Measurements from ENCODE around the gene LDLR. TPM values are rescaled to one million over a fixed set of nuclear protein-coding genes. Genes with fewer than 3 reads are reported as not detected.
"Not testable (repeated sequence)": the region's sequence is repeated elsewhere in the genome, so short reads cannot be mapped to it uniquely, and the experiment has no call there.

Gene LDLR
- total RNA-seq, 1 donor from 2014 or later = 109 TPM

GRCh38 chr19:11102944-11103343 lies 13.7 kb downstream of the LDLR start:
- intact Hi-C loops (cut with micrococcal nuclease) = no loop called here

GRCh38 chr19:11103667-11104066 lies 14.4 kb downstream of the LDLR start:
- intact Hi-C loops (cut with micrococcal nuclease) = not testable (repeated sequence)

GRCh38 chr19:11105014-11105636 lies 15.9 kb downstream of the LDLR start:
- intact Hi-C loops (cut with micrococcal nuclease) = no loop called here

GRCh38 chr19:11106477-11106876 lies 17.2 kb downstream of the LDLR start:
- intact Hi-C loops (cut with micrococcal nuclease) = no loop called here

DNA sequence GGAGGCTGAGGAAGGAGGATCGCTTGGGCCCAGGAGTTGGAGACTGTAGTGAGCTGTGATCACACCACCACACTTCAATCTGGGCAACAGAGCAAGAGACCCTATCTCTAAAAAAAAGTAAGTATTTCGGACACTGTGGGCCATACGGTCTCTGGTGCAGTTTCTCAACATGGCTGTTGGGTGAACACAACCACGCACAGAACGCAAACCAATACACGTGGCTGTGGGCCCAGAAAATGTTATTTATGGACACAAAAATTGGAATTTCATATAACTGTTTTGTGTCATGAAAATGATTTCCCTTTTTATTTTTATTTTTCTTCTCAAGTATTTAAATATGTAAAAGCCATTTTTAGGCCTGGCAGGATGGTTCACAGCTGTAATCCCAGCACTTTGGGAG lies 19.5 kb downstream of the LDLR start:
- intact Hi-C loops (cut with micrococcal nuclease) = no loop called here

GRCh38 chr19:11111117-11111770 lies 22.0 kb downstream of the LDLR start:
- intact Hi-C loops (cut with micrococcal nuclease) = no loop called here

DNA sequence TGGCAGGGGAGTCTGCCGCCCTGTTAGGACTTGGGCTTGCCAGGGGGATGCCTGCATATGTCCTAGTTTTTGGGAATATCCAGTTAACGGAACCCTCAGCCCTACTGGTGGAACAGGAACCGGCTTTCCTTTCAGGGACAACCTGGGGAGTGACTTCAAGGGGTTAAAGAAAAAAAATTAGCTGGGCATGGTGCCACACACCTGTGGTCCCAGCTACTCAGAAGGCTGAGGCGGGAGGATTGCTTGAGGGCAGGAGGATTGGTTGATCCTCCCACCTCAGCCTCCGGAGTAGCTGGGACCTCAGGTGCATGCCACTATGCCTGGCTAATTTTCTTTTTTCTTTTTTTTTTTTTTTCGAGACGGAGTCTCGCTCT lies 22.5 kb downstream of the LDLR start:
- intact Hi-C loops (cut with micrococcal nuclease) = no loop called here

DNA sequence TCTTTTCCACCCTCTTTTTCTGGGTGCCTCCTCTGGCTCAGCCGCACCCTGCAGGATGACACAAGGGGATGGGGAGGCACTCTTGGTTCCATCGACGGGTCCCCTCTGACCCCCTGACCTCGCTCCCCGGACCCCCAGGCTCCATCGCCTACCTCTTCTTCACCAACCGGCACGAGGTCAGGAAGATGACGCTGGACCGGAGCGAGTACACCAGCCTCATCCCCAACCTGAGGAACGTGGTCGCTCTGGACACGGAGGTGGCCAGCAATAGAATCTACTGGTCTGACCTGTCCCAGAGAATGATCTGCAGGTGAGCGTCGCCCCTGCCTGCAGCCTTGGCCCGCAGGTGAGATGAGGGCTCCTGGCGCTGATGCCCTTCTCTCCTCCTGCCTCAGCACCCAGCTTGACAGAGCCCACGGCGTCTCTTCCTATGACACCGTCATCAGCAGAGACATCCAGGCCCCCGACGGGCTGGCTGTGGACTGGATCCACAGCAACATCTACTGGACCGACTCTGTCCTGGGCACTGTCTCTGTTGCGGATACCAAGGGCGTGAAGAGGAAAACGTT lies 24.0 kb downstream of the LDLR start:
- intact Hi-C loops (cut with micrococcal nuclease) = no loop called here

DNA sequence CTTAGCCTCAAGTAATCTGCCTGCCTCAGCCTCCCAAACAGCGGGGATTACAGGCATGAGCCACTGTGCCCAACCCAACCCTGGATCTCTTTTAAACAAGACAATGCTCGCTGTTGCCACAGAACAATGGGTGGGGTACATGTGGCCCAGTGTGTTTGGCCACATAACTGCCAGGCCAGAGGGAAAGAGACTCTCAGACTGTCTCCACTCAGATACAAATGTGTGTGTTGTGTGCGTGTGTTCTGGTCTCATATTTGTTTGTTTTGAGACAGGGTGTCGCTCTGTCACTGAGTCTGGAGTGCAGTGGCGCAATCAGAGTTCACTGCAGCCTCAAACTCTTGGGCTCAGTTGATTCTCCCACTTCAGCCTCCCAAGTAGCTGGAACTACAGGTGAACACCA lies 25.8 kb downstream of the LDLR start:
- intact Hi-C loops (cut with micrococcal nuclease) = no loop called here

GRCh38 chr19:11115895-11116446 lies 26.7 kb downstream of the LDLR start:
- intact Hi-C loops (cut with micrococcal nuclease) = no loop called here

- intact Hi-C loops (cut with micrococcal nuclease) = no loop called here
Measured at GRCh38 chr19:11116507-11116906, 27.2 kb downstream of the LDLR start.

DNA sequence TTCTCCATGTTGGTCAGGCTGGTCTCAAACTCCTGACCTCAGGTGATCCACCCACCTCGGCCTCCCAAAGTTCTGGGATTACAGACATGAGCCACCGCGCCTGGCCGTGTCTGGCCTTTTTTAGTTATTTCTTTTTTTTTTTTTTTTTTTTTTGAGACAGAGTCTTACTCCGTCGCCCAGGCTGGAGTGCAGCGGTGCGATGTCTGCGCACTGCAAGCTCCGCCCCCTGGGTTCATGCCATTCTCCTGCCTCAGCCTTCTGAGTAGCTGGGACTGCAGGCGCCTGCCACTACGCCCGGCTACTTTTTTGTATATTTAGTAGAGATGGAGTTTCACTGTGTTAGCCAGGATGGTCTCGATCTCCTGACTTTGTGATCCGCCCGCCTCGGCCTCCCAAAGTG lies 32.7 kb downstream of the LDLR start:
- intact Hi-C loops (cut with micrococcal nuclease) = not testable (repeated sequence)

GRCh38 chr19:11123114-11123513 lies 33.9 kb downstream of the LDLR start:
- intact Hi-C loops (cut with micrococcal nuclease) = no loop called here

DNA sequence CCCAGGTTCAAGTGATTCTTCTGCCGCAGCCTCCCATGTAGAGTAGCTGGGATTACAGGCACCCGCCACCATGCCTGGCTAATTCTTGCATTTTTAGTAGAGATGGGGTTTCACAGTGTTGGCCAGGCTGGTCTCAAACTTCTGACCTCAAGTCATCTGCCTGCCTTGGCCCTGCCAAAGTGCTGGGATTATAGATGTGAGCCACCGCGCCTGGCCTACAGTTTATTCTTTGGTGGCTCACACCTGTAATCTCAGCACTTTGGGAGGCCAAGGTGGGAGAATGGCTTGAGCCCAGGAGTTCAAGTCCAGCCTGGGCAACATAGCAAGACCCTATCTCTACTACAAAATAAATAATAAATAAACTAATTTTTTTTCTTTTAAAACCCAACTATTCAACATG lies 34.9 kb downstream of the LDLR start:
- intact Hi-C loops (cut with micrococcal nuclease) = not testable (repeated sequence)

GRCh38 chr19:11125994-11126685 lies 36.9 kb downstream of the LDLR start:
- intact Hi-C loops (cut with micrococcal nuclease) = loop anchor here (2.0 kb wide), 1 partner anchor 73 kb away; no protein-coding TSS in a partner anchor

- intact Hi-C loops (cut with micrococcal nuclease) = loop anchor here (2.0 kb wide), 1 partner anchor 71 kb away; no protein-coding TSS in a partner anchor
Measured at GRCh38 chr19:11127905-11128304, 38.6 kb downstream of the LDLR start.

GRCh38 chr19:11130824-11131455 lies 41.7 kb downstream of the LDLR start:
- intact Hi-C loops (cut with micrococcal nuclease) = loop anchor here (2.0 kb wide), 1 partner anchor 94 kb away; no protein-coding TSS in a partner anchor

GRCh38 chr19:11131471-11131870 lies 42.2 kb downstream of the LDLR start:
- intact Hi-C loops (cut with micrococcal nuclease) = loop anchor here (2.0 kb wide), 1 partner anchor 95 kb away; no protein-coding TSS in a partner anchor

DNA sequence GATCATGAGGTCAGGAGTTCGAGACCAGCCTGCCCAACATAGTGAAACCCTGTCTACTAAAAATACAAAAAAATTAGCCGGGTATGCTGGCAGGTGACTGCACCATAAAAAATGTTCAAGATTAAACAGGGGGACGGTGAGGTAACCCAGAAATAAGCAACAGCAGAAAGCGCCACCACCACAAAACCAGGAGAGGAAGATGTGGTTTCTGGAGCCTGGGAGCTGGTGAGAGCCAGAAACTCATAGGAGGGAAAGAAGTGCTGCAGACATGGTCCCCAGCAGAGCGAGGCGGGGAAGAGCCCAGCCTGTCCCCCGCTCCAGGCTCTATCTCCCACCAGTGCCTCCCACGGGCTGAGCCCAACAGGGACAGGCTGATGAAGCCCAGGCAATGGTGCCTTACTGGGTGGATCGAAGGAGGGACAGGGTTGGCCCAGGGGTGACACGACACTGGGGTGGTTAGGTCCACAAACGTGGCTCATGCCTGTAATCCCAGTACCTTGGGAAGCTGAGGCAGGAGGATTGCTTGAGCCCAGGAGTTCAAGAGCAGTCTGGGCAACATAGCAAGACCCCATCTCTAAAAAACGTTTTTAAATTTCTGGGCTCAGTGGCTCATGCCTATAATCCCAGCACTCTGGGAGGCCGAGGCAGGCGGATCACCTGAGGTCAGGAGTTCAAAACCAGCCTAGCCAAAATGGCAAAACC lies 47.3 kb downstream of the LDLR start:
- intact Hi-C loops (cut with micrococcal nuclease) = no loop called here

GRCh38 chr19:11137542-11138384 lies 48.5 kb downstream of the LDLR start:
- intact Hi-C loops (cut with micrococcal nuclease) = no loop called here
